ENCODE data around the gene CFAP57.

DNA sequence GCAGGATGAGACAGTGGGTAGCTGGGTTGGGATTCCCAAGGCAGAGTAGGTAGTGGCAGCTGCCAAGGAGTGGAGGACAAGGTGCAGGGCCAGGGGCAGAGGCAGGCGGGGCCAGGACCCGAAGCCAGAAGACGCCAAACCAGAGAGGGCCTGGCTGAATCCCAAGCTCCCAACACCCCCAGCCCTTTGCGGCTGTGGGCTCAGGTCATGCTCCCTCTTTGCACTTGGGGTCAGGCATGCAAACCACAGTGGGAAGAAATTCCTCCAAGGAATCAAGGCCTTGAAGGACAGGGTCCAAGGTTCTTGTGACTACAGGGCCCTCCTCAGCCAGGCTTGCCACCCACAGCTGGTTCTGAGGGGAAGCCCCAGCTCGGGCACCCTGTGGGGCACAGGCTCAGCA is 107.0 kb downstream of the CFAP57 start:
- no peak for TF ChIP-seq CTCF (IDR thresholded peaks at IDR 0.05)
- TF ChIP-seq POLR2A (IDR thresholded peaks at IDR 0.05), result no peak
- no peak for TF ChIP-seq EP300 (IDR thresholded peaks at IDR 0.05; ENCODE audit: low read depth)

All from transverse colon (tissue), 3 donors.